PC-3 (cell line): ENCODE data around the gene NCAPH2.

ENCODE experiments used
- CTCF ChIP-seq: fragments of 300-600 bp; sonication (generic); conservative IDR thresholded peaks from 2 replicates; pipeline ENCODE4 v1.5.1; 2017; ENCODE audit warnings: antibody characterized with exemption, low read depth, mild to moderate bottlenecking, low read length
- EZH2 ChIP-seq: fragments of 300-600 bp; sonication (generic); IDR thresholded peaks from one replicate; pipeline ENCODE4 v1.6.1; 2017; ENCODE audit warnings: antibody characterized with exemption, mild to moderate bottlenecking, low read length; ENCODE audit not compliant: unreplicated experiment

GRCh38 chr22:50467341-50467740 lies 40.7 kb upstream of the NCAPH2 start:
- TF ChIP-seq CTCF (no peak), EZH2 (no peak)
